ENCODE data around the gene SESTD1. TPM values are rescaled to one million over a fixed set of nuclear protein-coding genes. Genes with fewer than 3 reads are reported as not detected.
"Not testable (repeated sequence)": the region's sequence is repeated elsewhere in the genome, so short reads cannot be mapped to it uniquely, and the experiment has no call there.

SESTD1 gene
- total RNA-seq, 6 experiments from 2014 or later = 19.7 to 26.6 (median 24.3) TPM

GRCh38 chr2:179207047-179207446 is 57.6 kb downstream of the SESTD1 start:
- no peak for DNase-seq
- H3K27ac Mint-ChIP-seq = no peak overlapping the region
- TF ChIP-seq, protein P1, sequence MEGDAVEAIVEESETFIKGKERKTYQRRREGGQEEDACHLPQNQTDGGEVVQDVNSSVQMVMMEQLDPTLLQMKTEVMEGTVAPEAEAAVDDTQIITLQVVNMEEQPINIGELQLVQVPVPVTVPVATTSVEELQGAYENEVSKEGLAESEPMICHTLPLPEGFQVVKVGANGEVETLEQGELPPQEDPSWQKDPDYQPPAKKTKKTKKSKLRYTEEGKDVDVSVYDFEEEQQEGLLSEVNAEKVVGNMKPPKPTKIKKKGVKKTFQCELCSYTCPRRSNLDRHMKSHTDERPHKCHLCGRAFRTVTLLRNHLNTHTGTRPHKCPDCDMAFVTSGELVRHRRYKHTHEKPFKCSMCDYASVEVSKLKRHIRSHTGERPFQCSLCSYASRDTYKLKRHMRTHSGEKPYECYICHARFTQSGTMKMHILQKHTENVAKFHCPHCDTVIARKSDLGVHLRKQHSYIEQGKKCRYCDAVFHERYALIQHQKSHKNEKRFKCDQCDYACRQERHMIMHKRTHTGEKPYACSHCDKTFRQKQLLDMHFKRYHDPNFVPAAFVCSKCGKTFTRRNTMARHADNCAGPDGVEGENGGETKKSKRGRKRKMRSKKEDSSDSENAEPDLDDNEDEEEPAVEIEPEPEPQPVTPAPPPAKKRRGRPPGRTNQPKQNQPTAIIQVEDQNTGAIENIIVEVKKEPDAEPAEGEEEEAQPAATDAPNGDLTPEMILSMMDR (IDR thresholded peaks at IDR 0.05) = no peak
- H3K4me3 Mint-ChIP-seq = no peak overlapping the region
- no peaks in the 10 kb centered on the region for H3K9me3 Mint-ChIP-seq
- H3K27me3 Mint-ChIP-seq (ENCODE audit: insufficient read depth) = no peaks in the 10 kb centered on the region
- H3K36me3 Mint-ChIP-seq (ENCODE audit: low read depth) = no peaks in the 10 kb centered on the region
- no peaks in the 10 kb centered on the region for H3K4me1 Mint-ChIP-seq (ENCODE audit: low read depth)

- Mint-ChIP-seq H3K4me1 (ENCODE audit: low read depth) (no peaks in the 10 kb centered on the region), H3K9me3 (peaks cover 5% of the 10 kb centered on the region; the same call in 1 of the 2 replicates)
- DNase-seq = no peak
These were observed 62.8 kb downstream of the SESTD1 start for GRCh38 chr2:179201869-179202268.

GRCh38 chr2:179195926-179196590 is 68.6 kb downstream of the SESTD1 start:
- H3K27ac Mint-ChIP-seq; H3K27me3 Mint-ChIP-seq (ENCODE audit: insufficient read depth); H3K4me1 Mint-ChIP-seq (ENCODE audit: low read depth); DNase-seq; H3K9me3 Mint-ChIP-seq; H3K36me3 Mint-ChIP-seq (ENCODE audit: low read depth); H3K4me3 Mint-ChIP-seq: not testable (repeated sequence)

More at GRCh38 chr2:179201869-179202268, 62.8 kb downstream of the SESTD1 start:
- no peak overlapping the region for H3K27ac Mint-ChIP-seq
- peaks cover 1% of the 10 kb centered on the region; the same call in 1 of the 2 replicates for H3K27me3 Mint-ChIP-seq (ENCODE audit: insufficient read depth)
- H3K4me3 Mint-ChIP-seq = no peak overlapping the region
- TF ChIP-seq, protein P1 (IDR thresholded peaks at IDR 0.05) = no peak
- no peaks in the 10 kb centered on the region for H3K36me3 Mint-ChIP-seq (ENCODE audit: low read depth)

DNA sequence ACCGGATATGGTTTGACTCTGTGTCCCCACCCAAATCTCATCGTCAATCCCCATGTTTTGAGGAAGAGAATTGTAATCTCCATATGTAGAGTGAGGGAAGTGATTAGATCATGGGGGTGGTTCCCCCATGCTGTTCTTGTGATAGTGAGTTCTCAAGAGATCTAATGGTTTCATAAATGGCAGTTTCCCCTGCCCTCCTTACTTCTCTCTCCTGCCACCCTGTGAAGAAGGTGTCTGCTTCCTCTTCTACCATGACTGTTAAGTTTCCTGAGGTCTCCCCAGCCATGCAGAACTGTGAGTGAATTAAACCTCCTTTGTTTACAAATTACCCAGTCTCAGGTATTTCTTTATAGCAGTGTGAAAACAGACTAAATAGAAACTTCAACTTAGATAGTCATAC is 69.5 kb downstream of the SESTD1 start:
- no peak overlapping the region for H3K27ac Mint-ChIP-seq
- peaks cover 6% of the 10 kb centered on the region for H3K36me3 Mint-ChIP-seq (ENCODE audit: low read depth)
- H3K27me3 Mint-ChIP-seq (ENCODE audit: insufficient read depth) = peaks cover 1% of the 10 kb centered on the region; the same call in 1 of the 2 replicates
- no peak for DNase-seq
- H3K4me3 Mint-ChIP-seq = no peak overlapping the region
- TF ChIP-seq, protein P1 (IDR thresholded peaks at IDR 0.05) = no peak
- H3K4me1 Mint-ChIP-seq (ENCODE audit: low read depth) = no peaks in the 10 kb centered on the region
- peaks cover 6% of the 10 kb centered on the region; the same call in 1 of the 2 replicates for H3K9me3 Mint-ChIP-seq

- Mint-ChIP-seq H3K9me3 (peaks cover 16% of the 10 kb centered on the region; the same call in 1 of the 2 replicates), H3K36me3 (ENCODE audit: low read depth) (peaks cover 19% of the 10 kb centered on the region), H3K27ac (no peak overlapping the region), H3K4me3 (no peak overlapping the region), H3K27me3 (ENCODE audit: insufficient read depth) (peaks cover 1% of the 10 kb centered on the region; the same call in 1 of the 2 replicates), H3K4me1 (ENCODE audit: low read depth) (no peaks in the 10 kb centered on the region)
- DNase-seq = no peak
- TF ChIP-seq, protein P1 (IDR thresholded peaks at IDR 0.05) = no peak
These were observed 70.8 kb downstream of the SESTD1 start for GRCh38 chr2:179193759-179194394.

GRCh38 chr2:179191110-179191509 is 73.5 kb downstream of the SESTD1 start:
- H3K9me3 Mint-ChIP-seq = peaks cover 10% of the 10 kb centered on the region; the same call in 1 of the 2 replicates
- peaks cover 30% of the 10 kb centered on the region for H3K36me3 Mint-ChIP-seq (ENCODE audit: low read depth)

More at GRCh38 chr2:179191110-179191509, 73.5 kb downstream of the SESTD1 start:
- no peak for DNase-seq
- H3K4me3 Mint-ChIP-seq = no peak overlapping the region
- TF ChIP-seq, protein P1 (IDR thresholded peaks at IDR 0.05) = no peak
- no peaks in the 10 kb centered on the region for H3K27me3 Mint-ChIP-seq (ENCODE audit: insufficient read depth)
- H3K4me1 Mint-ChIP-seq (ENCODE audit: low read depth) = peaks cover 6% of the 10 kb centered on the region
- H3K27ac Mint-ChIP-seq = no peak overlapping the region
